CD4-positive, alpha-beta T cell treated with Interleukin-6 for 4 hours (primary cell): ENCODE results near the gene HTRA1.

Experiments used
- DNase-seq: peaks from one replicate; pipeline ENCODE4 v3.0.0-alpha.2; 2020; ENCODE audit warnings: mixed read lengths

HTRA1 gene

DNA sequence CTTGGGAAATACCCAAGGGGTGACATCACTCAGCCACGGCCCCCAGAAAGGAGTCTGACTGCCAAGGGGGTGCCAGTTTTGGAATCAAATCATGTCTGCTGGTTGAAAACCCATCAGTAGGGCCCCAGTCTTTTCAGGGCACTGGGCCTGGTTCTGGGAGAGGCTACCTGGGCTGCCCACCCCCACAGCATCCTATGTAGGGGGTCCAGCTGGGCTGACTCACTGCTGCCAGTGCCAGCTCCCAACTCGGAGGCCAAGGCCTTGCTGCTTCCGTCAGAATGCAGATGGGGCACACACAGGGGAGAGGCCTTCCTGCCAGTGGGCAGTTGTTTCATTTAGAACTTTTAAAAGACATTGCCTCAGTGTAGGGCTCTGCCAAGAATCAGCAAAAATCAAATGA is 59.7 kb downstream of the HTRA1 start:
- no peak for DNase-seq

DNA sequence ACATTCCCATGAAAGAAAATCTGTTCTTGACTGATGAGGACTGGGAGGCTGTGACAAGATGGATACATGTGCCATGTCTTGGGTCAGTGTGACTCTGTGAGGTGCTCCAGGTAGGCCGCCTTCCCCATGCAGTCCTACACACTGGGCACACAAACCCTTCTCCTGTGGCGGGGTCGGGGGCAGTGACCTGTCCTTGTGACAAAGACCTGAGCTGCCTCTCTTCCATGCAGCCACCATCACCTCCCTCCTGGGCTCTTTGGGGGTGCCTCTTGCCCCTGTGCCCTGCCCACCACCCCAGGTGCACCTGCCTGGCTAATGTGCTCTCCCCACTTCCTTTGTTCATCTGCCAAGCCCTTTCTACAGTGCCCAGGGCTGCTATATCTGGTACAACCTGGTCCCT is 63.5 kb downstream of the HTRA1 start:
- no peak for DNase-seq

- peak; percentile 27 for DNase-seq
Measured at GRCh38 chr10:122525788-122526187, 64.4 kb downstream of the HTRA1 start.

GRCh38 chr10:122526892-122527291 is 65.5 kb downstream of the HTRA1 start:
- DNase-seq = no peak

DNA sequence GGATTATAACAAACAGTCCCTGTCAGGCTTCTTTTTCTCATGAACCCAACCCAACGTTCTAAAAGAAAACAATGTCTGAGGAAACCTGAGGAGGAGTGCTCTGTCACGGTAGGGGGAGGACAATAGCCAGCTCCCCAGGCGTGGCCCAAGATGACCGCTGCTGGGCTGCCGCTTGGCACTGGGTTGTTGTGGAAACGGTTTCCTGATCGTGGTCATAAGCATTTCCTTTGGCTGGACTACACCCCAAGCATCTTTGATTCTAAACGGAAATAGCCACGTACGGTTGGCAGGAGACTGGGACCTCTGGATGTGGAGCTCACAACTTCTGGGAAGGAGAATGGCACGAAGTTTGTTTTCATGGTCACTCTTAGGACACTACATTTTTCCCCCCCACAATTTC is 68.8 kb downstream of the HTRA1 start:
- DNase-seq = no peak

DNA sequence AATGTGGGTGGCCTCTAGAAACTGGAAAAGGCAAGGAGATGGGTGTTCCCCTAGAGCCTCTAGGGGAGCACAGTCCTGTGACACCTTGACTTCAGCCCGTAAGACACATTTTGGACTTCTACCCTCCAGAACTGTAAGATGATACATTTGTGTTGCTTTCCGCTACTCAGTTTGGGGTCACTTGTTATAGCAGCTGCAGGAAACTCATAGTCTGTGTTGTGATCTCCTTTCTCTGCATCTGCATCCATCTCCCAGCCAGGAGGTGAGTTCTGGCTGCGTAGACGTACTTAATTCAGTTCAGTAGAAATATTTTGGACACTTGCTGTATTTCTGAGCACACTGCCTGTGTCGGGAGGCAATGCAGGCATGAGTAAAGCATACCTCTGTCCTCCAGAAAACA is 69.9 kb downstream of the HTRA1 start:
- DNase-seq = no peak

DNA sequence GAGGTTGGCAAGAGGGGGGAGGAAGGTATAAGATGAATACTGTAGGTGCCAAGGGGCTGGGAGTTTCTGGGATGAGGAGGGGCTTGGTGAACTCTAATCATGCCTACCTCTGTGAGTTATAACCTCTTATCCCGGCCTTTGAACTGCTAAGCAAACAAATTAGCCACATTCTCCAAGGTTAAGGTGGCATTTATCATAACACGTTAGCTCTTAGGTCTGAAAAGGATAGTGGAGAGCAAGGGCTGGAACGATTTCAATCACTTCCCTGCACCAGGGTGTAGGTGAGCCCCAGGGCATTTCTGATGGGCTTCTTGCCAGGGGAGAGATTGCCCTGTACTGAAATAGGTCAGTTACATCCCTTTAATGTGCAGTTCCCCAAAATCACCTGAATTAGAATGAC is 70.6 kb downstream of the HTRA1 start:
- no peak for DNase-seq

DNA sequence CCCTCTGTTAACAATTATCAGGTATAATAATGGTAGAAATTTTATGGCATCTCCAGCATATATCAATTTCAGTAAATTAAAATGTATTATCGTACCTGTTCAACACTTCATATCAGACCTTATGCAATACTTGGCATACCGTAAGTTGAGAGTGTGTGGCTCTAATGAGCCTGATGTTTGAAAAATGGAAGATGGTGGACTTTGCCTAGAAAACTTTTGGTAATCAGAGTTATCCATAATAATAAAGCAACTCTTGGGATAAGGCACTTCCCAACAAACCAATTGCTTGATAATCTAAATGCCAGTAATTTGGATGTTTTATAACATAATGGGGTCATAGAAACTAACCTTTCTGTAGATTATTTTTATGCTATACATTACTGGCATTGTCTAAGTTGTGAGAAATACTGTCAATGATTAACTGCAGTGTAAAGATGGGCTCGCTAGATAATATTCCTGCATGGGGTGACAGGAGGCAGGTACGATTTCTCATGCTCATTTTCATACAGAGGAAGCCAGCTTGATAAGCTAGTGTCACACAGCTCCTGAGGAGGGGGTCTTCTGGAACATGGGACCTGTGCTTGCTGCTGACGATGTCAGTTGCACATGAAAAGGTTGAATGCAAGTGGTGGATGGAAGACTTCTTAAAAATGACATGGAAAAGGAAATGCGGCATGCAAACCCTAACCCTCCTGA is 71.4 kb downstream of the HTRA1 start:
- DNase-seq = no peak

- DNase-seq = no peak
Measured at GRCh38 chr10:122537545-122537944, 76.2 kb downstream of the HTRA1 start.

- DNase-seq = no peak
Measured at GRCh38 chr10:122541541-122542002, 80.2 kb downstream of the HTRA1 start.

DNA sequence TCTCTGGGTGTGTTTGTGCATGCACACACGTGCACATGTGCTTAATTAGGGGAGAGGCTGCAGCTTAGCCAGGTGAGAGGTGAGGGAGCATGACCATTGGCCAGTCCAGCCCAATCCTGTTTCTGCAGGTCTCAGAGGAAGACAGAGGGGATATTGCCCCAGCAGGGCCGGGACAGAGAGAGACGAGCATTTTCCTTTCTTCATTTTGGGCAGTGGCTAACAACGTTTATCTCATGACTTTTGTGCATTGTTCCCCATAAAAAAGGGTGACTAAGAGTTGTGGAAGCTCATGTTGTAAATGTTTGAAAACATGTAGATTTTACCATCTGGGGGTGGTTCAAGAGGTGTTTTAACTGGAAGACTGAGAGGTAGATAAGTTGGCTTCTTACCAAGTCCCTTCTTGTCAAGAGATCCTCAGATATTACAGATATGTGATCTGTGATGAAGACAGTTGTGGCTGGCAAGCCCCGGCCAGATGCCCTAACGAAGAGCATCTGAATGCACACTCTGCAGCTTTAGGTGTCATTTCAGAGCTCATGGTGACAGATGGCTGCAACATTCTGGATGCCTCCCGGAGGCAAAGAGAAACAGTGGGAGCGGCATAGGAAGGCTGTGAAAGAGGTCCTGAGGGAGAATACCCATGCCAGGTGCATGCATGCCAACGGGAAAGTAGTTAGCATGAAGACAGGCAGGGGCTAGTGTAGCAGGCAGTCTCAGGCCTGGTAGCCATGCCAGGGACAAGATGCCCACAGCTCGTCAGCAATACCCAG is 82.5 kb downstream of the HTRA1 start:
- no peak for DNase-seq

- DNase-seq = peak; percentile 30
Measured at GRCh38 chr10:122544493-122544892, 83.1 kb downstream of the HTRA1 start.

- DNase-seq = no peak
Measured at GRCh38 chr10:122546242-122546641, 84.9 kb downstream of the HTRA1 start.

DNA sequence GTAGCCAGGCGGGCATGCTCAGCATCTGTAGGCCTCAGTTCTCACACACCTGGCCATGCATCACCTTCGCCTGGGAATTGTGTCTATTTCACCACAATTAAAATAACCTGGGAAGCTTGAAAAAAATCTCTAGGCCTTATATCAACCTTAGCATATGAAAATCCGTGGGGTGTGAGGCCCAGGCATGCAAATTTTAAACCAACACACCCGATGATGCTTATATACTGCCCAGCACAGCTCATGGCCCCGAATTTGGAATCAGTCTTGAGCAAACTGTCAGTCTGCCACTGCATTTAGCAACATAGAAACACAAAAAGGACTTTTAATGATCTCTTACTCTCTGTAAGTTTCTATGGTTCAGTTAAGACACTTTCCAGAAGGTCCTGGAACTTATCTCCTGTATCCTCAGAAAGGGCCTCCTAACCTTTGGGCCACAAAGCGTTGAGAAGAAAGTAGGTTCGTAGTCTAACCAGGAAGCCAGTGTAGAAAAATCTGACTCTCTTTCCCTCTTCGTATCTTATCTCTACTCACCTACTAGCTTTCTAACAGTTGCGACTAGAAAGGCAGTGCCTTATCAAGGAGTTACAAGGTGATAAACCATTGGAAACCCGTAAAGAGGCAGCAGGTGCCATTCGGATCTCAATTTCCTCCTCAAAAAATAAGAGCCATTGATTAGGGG is 87.2 kb downstream of the HTRA1 start:
- no peak for DNase-seq

GRCh38 chr10:122549636-122550035 is 88.3 kb downstream of the HTRA1 start:
- DNase-seq = no peak

DNA sequence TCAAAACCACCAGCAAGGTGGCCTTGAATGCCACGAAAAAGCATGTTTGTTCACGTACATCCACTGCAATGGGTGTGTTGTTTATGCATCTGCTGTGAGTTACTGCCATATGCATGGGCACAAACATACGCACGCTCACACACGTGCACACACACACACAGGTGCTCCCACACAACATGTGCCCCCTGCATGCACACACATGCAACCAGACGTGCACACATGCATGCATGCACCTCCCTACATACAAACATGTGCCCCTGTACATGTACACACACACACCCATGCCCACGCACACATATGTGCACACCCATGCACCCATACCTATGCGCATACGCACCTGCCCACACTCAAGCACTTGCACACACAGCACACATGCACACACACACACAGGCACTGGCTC is 89.1 kb downstream of the HTRA1 start:
- DNase-seq = no peak

DNA sequence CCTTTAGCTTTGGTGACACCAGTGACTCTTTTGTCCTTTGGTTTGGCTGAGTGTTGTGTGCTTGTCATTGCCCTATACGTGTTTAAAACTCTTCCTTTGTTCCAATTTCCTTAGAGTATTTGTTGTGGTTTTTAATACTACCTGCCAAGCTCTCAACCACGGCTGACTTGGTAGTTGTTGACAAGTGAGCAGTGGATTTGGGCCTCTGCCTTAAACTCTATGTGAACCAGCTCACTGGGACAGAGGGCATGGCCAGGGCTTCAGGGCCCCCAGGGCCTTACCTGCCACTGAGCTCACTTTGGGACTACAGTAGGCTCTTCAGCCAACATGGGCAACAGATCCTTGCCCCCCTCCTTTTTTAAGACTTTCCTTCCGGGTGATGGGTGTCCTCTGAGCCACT is 89.6 kb downstream of the HTRA1 start:
- peak; percentile 7 for DNase-seq

DNA sequence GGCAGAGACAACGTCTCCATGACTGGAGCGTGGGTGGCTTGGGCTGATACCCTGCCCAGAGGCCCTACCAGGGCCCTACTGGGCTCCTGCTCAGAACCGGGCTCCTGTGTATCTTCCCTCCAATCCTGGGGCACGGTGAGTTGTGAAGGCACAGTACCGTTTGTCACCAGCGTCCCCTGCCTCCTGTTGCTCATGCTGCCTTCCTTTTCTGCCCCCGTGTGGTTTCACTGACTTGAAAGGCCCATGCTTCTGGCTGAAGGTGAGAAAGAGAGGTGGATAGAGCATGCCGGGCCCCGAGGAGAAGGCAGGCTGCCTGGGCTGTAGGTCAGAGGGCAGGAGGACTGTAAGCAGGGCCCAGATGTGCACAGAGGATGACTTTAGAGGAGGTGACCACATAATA is 90.1 kb downstream of the HTRA1 start:
- peak; percentile 41 for DNase-seq

DNA sequence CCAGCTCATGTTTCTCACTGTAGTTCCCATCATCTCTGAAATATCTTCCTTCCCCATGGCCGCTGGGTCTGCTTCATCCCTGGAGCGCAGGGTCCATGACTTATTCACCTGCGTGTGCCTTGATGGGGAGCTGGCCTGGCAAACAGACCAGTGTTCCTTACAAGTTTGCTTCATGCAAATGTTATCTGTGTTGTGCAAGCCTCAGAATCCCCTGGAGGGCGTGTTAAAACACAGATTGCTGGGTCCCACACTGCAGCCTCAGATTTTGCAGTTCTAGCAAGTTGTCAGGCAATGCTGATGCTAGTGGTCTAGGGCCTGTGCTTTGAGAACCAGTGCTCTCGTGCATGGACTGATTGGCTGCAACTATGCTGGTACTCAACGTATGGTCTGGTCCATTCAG is 92.0 kb downstream of the HTRA1 start:
- no peak for DNase-seq

- DNase-seq = no peak
Measured at GRCh38 chr10:122554131-122555036, 93.0 kb downstream of the HTRA1 start.

DNA sequence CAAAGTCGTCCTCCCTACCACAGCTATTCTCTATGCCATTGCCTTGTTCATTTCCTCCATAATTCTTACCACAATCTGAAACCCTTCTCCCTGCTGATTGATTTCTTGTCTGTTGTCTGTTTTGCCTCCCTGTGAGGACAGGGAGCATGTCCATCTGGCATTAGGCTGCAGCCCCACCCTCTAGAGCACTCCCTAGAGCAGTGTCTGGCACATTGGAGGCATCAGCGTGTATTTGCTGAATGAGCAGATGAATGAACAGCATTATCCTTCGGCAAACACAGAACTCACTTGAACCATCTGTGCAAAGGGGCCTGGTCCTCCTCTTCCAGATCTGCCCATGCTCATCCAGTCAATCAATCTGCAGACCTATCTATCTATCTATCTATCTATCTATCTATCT is 94.1 kb downstream of the HTRA1 start:
- no peak for DNase-seq

- no peak for DNase-seq
Measured at GRCh38 chr10:122557516-122557915, 96.2 kb downstream of the HTRA1 start.

- DNase-seq = peak; percentile 26
Measured at GRCh38 chr10:122558452-122558851, 97.1 kb downstream of the HTRA1 start.
